Transverse colon (tissue), 4 donors: Measurements from ENCODE around the gene NKIRAS2.

ENCODE experiments used
- CTCF ChIP-seq, 5 experiments: fragments of 200-600 bp in 3 of 5; fragments of 450-650 bp in 2 of 5; sonication (generic) in 3 of 5; IDR thresholded peaks; 1 replicate in 2 of 5; 2 replicates in 3 of 5; pipeline ENCODE4 v1.5.1; 2016 to 2017; ENCODE audit warnings: antibody characterized with exemption in 5 of 5, inconsistent platforms in 3 of 5, mild to moderate bottlenecking in 2 of 5, moderate library complexity in 1 of 5
- EP300 ChIP-seq: sonication (generic); formaldehyde crosslinking; IDR thresholded peaks from one replicate; pipeline ENCODE4 v1.6.1; 2017; ENCODE audit warnings: antibody characterized with exemption, low read depth
- POLR2A ChIP-seq: fragments of 450-650 bp; IDR thresholded peaks from one replicate; pipeline ENCODE4 v1.6.1; 2016; ENCODE audit warnings: antibody characterized with exemption, mild to moderate bottlenecking, moderate library complexity
- POLR2AphosphoS5 ChIP-seq, 3 donors: sonication (generic); formaldehyde crosslinking; IDR thresholded peaks; one replicate each; pipeline ENCODE4 v1.6.1; 2016; ENCODE audit warnings: antibody characterized with exemption in 3 of 3

DNA sequence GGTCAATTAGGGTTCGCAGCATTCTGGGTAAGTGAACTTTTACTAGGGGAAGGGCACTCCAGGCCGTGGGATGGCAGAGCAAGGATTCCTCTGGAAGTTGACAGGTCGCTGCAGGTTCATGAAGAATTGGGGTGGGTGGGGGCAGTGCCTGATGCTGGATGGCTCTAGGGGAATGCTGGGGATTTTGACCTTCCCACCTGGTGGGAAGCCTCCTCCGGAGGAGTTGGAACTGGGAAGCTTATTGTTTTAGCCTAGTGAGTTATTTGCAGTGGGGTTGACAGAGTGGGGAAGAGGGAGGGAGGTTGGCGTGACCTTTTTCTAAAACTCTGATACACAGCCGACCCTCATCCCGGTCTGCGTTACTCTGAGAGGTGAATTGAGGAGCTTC is 31.1 kb downstream of the NKIRAS2 start:
- TF ChIP-seq CTCF (IDR thresholded peaks at IDR 0.05) (no peak), POLR2A (no peak), POLR2AphosphoS5 (IDR thresholded peaks at IDR 0.05) (no peak), EP300 (no peak)
